Anterior cingulate cortex (tissue), 58 donors: ENCODE data around the gene NTRK1.
A peak's percentile ranks its signal among the peaks of the same experiment; 100 is the strongest.

ENCODE experiments used
- DNase-seq, 58 donors: peaks; one replicate each; lab custom pipeline; 2025; lab: John Stamatoyannopoulos, UW

NTRK1 gene

DNA sequence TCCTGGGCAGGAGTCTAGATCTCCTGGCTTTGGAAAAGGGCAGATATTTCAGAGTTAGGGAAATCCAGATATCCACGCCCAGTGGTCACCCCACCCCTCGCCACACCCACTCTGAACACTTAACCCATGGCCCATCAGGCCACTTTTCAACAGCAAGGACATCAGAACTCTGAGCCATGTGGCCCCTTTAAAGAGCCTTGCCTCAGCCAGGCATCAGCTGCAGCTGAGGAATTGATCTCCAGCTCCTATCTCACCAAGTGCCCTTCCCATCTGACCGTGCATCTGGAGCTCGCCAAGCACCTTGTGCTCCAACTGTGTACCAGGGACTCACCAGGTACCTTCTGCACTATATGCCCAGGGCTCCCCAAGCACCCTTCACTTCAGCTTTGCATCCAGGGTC lies 23.8 kb upstream of the NTRK1 start:
- DNase-seq, result no peak

DNA sequence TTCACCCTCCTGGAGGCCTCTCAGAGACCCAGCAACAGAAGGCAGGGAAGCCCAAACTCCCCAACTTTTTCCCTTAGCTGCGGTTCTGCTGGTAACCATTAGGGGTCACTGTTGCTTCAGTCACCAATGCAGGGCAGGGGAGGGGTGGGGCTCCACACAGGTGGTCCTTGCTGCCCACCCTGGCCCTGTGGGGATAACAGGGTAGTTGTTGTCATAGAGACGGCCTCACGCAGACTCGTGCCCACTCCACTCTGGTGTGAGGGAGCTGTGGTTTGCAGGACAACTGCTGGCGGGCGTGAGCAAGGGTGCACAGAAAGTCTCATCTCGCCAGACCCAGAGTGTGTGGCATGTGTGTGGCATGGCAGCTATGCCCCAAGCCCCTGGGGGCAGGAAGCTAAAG lies 21.7 kb upstream of the NTRK1 start:
- DNase-seq, result peak in 4 of 58 donors; percentile 9 to 26 (median 13)

DNA sequence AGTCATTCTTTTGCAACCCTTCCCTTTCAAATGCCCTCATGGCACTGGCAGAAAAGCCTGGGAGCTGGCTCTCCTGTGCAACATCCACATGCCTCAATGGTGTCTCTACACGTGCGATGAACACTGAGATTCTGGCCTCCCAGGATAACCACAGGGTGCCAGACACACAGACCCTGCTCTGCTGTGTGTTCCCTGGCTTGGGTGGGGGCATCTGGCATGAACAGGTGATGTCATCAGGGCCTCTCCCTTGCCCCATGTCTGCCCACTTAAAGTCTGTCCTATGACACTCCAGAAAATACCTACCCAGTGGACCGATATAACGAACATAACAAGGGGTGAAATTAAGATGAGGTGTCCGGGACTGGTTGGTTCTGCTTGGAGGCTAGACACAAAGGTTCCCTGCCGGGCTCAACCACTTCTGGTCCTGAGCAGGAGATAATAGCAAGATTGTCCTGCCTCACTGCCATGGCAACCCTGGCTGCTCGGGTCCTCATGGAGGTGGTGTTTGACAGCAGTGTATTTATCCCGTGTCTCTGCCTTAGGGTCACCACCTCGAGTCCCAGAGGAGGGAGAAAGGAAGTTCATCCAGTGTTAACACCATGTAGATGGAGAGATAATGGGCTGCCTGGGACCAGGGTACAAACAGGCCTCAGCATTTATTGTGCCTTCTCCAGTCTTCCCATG lies 21.1 kb upstream of the NTRK1 start:
- DNase-seq, result no peak

GRCh38 chr1:156840186-156840897 lies 20.3 kb upstream of the NTRK1 start:
- no peak for DNase-seq

DNA sequence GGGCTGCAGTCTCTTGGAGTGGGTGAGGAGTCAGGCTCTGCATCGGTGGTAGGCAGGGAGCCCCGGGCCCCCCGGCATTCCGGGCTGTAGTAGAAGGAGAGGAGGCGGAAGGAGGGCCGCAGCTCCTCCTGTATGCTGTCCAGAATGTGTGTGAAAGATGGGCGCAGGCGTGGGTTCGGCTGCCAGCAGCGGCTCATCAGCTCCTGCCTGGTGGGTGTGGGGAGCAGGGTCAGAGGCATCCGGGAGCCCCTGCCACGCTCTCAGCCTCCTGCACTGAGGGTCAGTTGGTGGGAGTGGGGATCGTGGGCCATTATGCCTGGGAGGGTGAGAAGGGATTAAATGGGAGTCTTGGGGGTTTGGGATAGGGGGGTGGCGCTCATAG lies 19.8 kb upstream of the NTRK1 start:
- DNase-seq, result no peak

DNA sequence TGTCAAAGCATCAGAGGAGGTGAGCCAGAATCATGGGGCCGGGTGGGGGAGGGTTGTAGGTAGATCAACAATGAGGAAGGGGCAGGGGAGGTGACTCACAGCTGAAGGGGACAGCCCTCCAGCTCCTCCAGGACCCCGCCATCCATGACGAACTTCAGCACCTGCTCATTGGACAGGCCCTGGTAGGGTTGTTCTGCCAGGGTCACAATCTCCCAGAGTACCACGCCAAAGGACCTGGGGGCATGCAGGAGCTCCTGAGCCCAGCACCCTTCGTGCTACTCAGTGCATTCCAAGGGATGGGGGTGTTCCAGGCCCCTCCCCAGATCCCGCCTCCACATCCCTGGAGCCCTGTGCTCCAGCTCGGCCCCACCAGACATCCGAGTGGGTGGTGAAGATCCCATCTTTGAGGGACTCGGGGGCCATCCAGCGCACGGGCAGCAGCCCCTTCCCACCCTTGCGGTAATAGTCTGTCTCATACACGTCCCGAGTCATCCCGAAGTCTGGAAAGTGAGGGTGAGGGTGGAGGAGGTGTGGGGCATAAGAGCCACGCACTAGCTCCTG lies 19.3 kb upstream of the NTRK1 start:
- DNase-seq, result no peak

- no peak for DNase-seq
Observed at GRCh38 chr1:156842618-156843300, 17.9 kb upstream of the NTRK1 start.

- no peak for DNase-seq
Observed at GRCh38 chr1:156844102-156844501, 16.6 kb upstream of the NTRK1 start.

- no peak for DNase-seq
Observed at GRCh38 chr1:156844638-156845037, 16.0 kb upstream of the NTRK1 start.

- no peak for DNase-seq
Observed at GRCh38 chr1:156845055-156845952, 15.4 kb upstream of the NTRK1 start.

- no peak for DNase-seq
Observed at GRCh38 chr1:156845953-156846545, 14.6 kb upstream of the NTRK1 start.

GRCh38 chr1:156846643-156847042 lies 14.0 kb upstream of the NTRK1 start:
- no peak for DNase-seq

DNA sequence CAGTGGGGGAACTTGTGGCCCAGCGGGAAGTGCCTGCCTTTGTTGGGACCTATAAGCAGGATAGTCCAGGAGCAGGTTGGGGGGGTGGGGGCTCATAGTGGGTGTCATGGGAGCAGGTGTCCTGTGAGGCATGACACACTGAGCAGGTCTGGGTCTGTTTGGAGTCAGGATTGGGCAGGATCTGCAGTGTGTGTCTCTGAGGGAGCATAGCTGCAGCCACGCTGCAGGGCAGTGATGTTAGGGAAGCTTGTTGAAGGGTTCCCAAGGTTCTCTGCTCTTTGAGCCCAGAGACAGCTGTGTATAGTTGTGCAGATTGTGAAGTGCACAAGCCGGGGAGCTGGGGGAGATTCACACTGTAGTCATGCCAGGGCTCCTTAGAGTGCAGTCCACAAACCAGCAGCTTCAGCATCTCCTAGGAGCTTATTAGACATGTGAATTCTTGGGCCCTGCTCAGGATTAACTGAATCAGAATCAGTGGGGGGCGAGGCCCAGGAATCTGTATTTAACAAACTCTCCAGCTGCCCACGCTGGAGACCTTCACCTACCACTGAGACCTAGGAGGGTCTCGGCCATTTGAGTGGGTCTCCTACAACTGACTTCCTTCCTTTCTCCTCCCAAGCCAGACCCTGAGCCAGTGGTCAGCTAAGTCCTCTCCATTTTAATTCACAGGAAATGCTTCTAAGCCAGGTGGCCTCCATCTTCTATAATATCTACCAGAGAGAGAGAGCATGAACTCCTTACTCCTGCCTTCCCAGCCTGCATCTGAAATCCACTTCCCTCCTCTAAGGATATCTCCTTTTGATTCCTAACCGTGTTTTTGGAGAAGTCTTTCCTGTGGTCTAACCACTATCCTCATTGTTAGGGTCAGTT lies 12.8 kb upstream of the NTRK1 start:
- no peak for DNase-seq

GRCh38 chr1:156848461-156849150 lies 12.1 kb upstream of the NTRK1 start:
- DNase-seq, result no peak

DNA sequence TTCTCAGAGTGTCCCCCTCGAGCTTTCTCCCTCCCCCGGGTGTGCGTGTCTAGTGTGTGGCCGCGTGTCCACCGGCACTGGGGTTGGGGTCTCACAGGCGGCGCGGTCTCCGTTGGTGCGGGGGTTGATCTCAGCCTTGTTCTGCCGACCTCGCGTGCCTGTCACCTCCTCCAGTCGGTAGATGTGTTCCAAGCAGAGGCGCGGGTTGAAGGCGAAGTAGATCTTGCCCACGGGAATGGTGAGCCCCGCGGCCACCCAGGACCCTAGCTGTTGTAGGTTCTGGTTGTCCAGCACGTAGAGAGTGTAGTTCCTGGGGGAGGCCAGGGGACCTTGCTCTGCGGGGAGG lies 11.5 kb upstream of the NTRK1 start:
- DNase-seq, result no peak

- no peak for DNase-seq
Observed at GRCh38 chr1:156851779-156852417, 8.8 kb upstream of the NTRK1 start.

- peak in 38 of 58 donors; percentile 1 to 77 (median 23) for DNase-seq
Observed at GRCh38 chr1:156852418-156852874, 8.2 kb upstream of the NTRK1 start.

GRCh38 chr1:156853761-156854160 lies 6.9 kb upstream of the NTRK1 start:
- no peak for DNase-seq
